ENCODE data around the gene OR2B2.
A peak's percentile ranks its signal among the peaks of the same experiment; 100 is the strongest.
"Not testable (repeated sequence)": the region's sequence is repeated elsewhere in the genome, so short reads cannot be mapped to it uniquely, and the experiment has no call there.

Gene OR2B2

DNA sequence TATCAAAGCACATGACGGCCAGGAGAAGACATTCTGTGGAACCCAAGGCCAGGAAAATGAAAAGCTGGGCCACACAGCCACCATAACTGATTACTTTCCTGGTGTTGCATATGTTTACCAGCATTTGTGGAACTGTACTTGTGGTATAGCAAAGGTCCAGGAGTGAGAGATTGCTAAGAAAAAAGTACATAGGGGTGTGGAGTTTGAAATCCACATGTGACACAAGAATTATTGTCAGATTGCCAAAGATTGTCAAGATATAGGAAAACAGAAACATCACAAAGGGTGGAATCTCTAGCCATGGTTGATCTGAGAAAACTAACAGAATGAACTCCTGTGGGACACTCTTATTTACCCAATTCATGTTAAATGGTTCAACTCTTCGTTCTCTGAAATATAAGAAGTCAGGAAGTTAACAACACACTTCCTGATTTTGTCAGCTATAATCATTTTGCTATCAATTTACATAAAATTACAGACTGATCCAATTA lies at the start of gene OR2B2:
Gene OR2B2, minus strand, starts transcription at position 441 of the 491 bp plus-strand sequence. Its CDS starts 77 bp downstream, at position 364.
- no peak for DNase-seq

DNA sequence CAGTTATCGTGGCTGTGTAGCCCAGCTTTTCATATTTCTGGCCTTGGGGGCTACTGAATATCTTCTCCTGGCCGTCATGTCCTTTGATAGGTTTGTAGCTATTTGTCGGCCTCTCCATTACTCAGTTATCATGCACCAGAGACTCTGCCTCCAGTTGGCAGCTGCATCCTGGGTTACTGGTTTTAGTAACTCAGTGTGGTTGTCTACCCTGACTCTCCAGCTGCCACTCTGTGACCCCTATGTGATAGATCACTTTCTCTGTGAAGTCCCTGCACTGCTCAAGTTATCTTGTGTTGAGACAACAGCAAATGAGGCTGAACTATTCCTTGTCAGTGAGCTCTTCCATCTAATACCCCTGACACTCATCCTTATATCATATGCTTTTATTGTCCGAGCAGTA lies 45.3 kb upstream of the OR2B2 start:
- no peak for DNase-seq

- no peak for DNase-seq
Observed at GRCh38 chr6:27956941-27957340, 44.7 kb upstream of the OR2B2 start, which contains the start of gene OR2B6. OR2B6 (plus strand) TSS chr6:27957241; CDS start chr6:27957241, 0 bp downstream.

DNA sequence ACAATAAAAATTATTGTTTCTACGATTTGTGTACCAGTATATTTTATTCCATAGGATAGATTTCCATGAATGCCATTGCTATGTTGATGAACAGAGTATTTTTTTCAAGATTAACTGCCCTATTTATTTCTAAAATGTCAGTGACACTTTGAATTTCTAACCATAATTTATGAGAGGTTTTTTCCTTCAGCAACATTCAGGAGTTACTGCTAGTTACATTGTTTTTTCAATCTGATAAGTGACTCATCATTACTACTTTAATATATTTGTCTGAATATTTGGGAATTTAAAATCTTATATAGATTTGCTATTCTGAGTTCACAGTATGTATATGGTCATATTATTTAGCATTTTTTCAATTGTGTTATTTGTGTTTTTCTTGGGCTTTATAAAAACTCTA lies 38.8 kb upstream of the OR2B2 start:
- no peak for DNase-seq

DNA sequence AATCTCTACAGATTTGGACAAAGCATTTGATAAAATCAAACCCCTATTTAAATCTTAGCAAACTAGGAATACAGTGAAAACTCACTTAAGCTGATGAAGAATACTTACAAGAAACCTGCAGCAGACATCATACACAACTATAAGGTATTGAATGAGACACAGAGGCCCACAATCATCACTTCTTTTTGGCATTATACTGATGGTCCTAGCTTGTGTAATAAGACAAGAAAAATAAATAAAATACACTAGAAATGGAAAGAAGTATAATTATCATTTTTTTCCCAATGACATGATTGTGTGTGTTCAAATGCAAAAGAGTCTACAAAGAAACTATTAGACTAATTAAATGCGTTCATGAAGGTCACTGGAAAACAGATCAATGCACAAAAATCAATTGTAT lies 36.0 kb upstream of the OR2B2 start:
- DNase-seq: no peak

DNA sequence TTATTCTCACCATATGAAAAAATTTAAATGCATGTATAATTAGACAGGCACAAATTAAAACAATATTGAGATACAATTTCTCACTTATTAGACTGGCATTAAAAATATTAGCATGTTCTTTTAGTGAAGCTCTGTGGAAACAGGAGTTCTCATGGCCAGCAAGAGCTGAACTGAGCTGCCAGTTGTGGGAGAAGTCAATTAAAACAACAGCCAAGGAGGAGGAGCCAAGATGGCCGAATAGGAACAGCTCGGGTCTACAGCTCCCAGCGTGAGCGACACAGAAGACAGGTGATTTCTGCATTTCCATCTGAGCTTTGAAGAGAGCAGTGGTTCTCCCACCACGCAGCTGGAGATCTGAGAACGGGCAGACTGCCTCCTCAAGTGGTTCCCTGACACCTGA lies 30.9 kb upstream of the OR2B2 start:
- not testable (repeated sequence) for DNase-seq

- DNase-seq: no peak
Observed at GRCh38 chr6:27940766-27941165, 28.6 kb upstream of the OR2B2 start.

GRCh38 chr6:27931209-27931608 lies 19.0 kb upstream of the OR2B2 start:
- DNase-seq: no peak

GRCh38 chr6:27929930-27930329 lies 17.7 kb upstream of the OR2B2 start:
- DNase-seq: not testable (repeated sequence)

GRCh38 chr6:27928041-27928440 lies 15.8 kb upstream of the OR2B2 start:
- not testable (repeated sequence) for DNase-seq

DNA sequence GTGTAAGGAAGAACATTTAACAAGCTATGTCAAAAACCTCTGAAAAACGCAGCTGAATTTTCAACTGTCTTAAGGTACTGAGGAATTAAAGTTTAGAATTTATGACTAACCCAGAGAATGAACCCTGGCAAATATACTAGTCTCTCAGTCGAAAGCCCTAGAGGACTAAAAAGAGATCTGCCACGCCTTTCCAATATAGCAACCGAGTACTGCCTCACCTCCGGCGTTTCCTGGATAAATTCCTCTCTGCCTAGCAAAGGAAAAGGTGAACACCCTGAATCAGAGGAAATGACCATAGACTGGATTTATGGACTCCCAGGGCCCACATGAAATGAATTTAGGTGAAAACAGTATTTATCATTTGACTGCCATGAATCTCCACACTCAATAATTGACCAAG lies 12.0 kb upstream of the OR2B2 start:
- no peak for DNase-seq

- no peak for DNase-seq
Observed at GRCh38 chr6:27922949-27923348, 10.8 kb upstream of the OR2B2 start.

- DNase-seq: no peak
Observed at GRCh38 chr6:27908017-27908416, 4.2 kb downstream of the OR2B2 start.

DNA sequence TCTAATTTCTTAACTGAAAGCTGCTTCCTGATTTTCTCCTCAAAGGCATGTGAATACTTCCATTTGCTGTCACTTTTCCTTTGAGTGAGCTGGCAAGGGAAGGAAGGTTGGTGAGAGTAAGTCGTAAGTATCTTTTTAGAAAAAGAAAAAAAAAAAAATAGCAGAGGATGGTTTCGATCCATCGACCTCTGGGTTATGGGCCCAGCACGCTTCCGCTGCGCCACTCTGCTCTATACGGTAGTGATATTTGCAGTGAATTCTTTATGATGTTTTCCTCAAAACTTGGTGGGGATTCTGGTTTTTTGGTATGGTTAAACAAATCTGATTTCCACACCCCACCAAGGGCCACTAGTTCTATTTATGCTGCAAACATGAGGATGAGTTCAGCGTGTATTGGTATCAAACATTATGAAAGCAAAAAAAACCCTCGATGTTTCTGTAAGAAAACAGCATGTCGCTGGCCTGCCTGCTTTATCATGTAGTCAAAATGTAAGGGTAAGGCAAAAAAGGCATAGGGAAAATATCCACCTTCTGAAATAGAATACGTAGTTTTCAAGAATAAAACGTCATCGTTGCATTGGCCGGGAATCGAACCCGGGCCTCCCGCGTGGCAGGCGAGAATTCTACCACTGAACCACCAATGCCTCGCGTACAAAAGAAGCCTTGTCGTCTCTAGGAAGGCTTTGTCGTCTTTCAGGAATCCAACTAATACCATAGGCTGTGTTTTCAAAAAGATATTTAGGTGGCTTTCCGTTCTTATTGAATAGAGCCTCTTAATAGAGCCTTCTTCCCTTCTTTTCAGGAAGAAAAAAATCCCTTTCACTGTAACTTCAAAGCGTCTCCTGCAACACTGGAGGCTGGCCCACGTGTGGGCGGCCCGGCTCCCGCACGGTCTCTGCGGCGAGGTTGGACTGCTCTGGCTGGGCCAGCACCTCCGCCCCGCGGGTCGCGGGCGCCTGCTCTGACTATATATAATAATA lies 9.6 kb downstream of the OR2B2 start:
- DNase-seq: peak; percentile 87

GRCh38 chr6:27901801-27902200 lies 10.4 kb downstream of the OR2B2 start:
- no peak for DNase-seq

- DNase-seq: not testable (repeated sequence)
Observed at GRCh38 chr6:27900197-27900596, 12.0 kb downstream of the OR2B2 start.

- no peak for DNase-seq
Observed at GRCh38 chr6:27899543-27899942, 12.7 kb downstream of the OR2B2 start.

- no peak for DNase-seq
Observed at GRCh38 chr6:27897580-27898206, 14.5 kb downstream of the OR2B2 start.

DNA sequence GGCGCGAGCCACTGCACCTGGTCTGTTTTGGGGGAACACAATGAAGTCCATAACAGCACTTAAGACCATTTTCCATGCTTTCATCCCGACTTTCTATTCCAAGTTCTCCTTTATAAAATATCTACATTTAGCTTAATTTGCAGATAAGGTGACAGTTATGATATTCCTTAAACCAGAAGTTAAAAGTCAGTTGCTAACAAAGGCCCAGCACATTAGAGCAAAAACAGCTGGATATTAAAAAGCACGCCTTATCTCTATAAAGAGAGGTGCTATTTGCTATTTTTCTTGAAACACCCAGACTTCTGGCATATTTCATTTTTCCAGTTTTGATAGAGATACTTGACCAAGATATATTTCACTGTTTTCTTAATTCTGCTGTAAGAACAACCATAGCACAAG lies 15.8 kb downstream of the OR2B2 start:
- no peak for DNase-seq

DNA sequence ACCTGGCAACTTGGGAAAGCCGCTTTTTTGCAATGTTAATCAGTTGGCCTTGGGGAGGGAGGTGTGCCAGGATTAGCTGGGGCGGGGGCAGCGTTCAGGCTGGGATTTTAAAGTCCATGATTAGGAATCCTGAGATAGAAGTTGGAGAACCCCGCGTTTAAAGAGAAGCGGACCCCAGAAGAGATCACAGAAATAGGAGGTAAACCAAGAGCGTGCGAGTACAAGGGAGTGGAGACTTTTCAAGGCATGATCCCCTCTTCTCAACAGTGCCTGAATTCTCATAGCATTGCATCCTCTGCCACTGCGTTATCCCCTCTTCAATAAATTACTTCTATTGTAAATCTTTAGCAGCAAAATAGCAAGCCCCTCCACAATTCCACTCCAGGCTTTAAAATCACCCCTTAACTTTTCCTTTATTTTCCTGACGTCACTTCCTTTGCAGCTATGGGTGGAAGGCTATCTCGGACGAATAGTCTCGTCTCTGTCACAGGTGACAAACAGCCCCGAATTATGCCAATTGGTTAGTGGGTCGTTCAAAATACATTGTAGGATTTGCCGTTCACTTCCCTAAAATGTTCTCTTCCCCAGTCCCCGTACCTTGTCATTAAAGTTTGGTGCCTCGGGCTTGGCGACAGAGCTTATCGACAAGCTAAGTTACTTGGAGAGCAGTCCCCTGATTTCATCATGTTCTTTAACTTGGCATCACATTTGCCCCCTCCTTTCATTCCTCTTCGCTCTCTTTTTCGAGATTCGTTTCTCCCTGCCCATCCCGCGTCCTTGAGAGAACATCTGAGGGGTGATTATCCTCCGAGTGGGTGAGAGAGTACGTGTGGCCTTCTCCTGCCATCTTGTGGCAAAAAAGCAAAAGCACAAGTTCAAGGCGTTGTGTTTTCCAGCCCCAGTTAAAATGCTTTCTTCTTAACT lies 17.1 kb downstream of the OR2B2 start:
- peak; percentile 81 for DNase-seq

- DNase-seq: peak; percentile 90
Observed at GRCh38 chr6:27893836-27894807, 18.1 kb downstream of the OR2B2 start.

Data from activated CD4-positive, alpha-beta T cell treated with anti-CD3 and anti-CD28 coated beads, Interleukin-2, amount 50 U/mL, for 16 hours (primary cell).